Measurements from ENCODE around the gene CMTM5.

The CMTM5 gene

GRCh38 chr14:23358042-23358441, 18.8 kb upstream of the CMTM5 start:
- DNase-seq (ENCODE audit: low read depth in 2 of 2) = no peak

- DNase-seq (ENCODE audit: low read depth in 2 of 2) = no peak
Observed at GRCh38 chr14:23358553-23359166, 18.2 kb upstream of the CMTM5 start.

- DNase-seq (ENCODE audit: low read depth in 2 of 2) = no peak
Observed at GRCh38 chr14:23359167-23359626, 17.6 kb upstream of the CMTM5 start.

- DNase-seq (ENCODE audit: low read depth in 2 of 2) = no peak
Observed at GRCh38 chr14:23359722-23360447, 17.0 kb upstream of the CMTM5 start.

GRCh38 chr14:23360496-23360895, 16.4 kb upstream of the CMTM5 start:
- DNase-seq (ENCODE audit: low read depth in 2 of 2) = no peak

- DNase-seq (ENCODE audit: low read depth in 2 of 2) = no peak
Observed at GRCh38 chr14:23361320-23361719, 15.5 kb upstream of the CMTM5 start.

GRCh38 chr14:23361763-23362162, 15.1 kb upstream of the CMTM5 start:
- no peak for DNase-seq (ENCODE audit: low read depth in 2 of 2)

GRCh38 chr14:23362200-23362599, 14.6 kb upstream of the CMTM5 start:
- no peak for DNase-seq (ENCODE audit: low read depth in 2 of 2)

- no peak for DNase-seq (ENCODE audit: low read depth in 2 of 2)
Observed at GRCh38 chr14:23364164-23365035, 12.4 kb upstream of the CMTM5 start.

GRCh38 chr14:23365036-23365731, 11.7 kb upstream of the CMTM5 start, which contains the start of gene EFS:
Gene EFS (minus strand): TSS chr14:23365172. CDS start chr14:23365025, 147 bp downstream.
- DNase-seq (ENCODE audit: low read depth in 2 of 2) = no peak

GRCh38 chr14:23365732-23366425, 11.0 kb upstream of the CMTM5 start:
- DNase-seq (ENCODE audit: low read depth in 2 of 2) = no peak

- DNase-seq (ENCODE audit: low read depth in 2 of 2) = no peak
Observed at GRCh38 chr14:23366426-23366921, 10.4 kb upstream of the CMTM5 start.

GRCh38 chr14:23370221-23370620, 6.6 kb upstream of the CMTM5 start:
- DNase-seq (ENCODE audit: low read depth in 2 of 2) = no peak

GRCh38 chr14:23371865-23372264, 5.0 kb upstream of the CMTM5 start:
- DNase-seq (ENCODE audit: low read depth in 2 of 2) = no peak

- DNase-seq (ENCODE audit: low read depth in 2 of 2) = no peak
Observed at GRCh38 chr14:23372509-23372908, 4.3 kb upstream of the CMTM5 start, which contains the start of gene IL25. Gene IL25 (plus strand): TSS chr14:23372809.

- no peak for DNase-seq (ENCODE audit: low read depth in 2 of 2)
Observed at GRCh38 chr14:23373041-23373440, 3.8 kb upstream of the CMTM5 start.

- DNase-seq (ENCODE audit: low read depth in 2 of 2) = no peak
Observed at GRCh38 chr14:23375527-23376251, 1.2 kb upstream of the CMTM5 start.

GRCh38 chr14:23377198-23377550, 328 bp downstream of the CMTM5 start:
- DNase-seq (ENCODE audit: low read depth in 2 of 2) = no peak

- DNase-seq (ENCODE audit: low read depth in 2 of 2) = no peak
Observed at GRCh38 chr14:23377573-23378563, 1.0 kb downstream of the CMTM5 start.

Measured in stimulated activated CD8-positive, alpha-beta memory T cell treated with anti-CD3 and anti-CD28 coated beads, Interleukin-2, amount 100 ng/mL, for 48 hours (primary cell).